Stimulated activated CD4-positive, alpha-beta T cell treated with anti-CD3 and anti-CD28 coated beads, Interleukin-4, amount 100 ng/mL, for 4 hours (primary cell): ENCODE data around the gene RTN4RL2.

Source experiments
- DNase-seq, 2 experiments: peaks; one replicate each; pipeline ENCODE4 v3.0.0-alpha.2; 2020

RTN4RL2 gene

DNA sequence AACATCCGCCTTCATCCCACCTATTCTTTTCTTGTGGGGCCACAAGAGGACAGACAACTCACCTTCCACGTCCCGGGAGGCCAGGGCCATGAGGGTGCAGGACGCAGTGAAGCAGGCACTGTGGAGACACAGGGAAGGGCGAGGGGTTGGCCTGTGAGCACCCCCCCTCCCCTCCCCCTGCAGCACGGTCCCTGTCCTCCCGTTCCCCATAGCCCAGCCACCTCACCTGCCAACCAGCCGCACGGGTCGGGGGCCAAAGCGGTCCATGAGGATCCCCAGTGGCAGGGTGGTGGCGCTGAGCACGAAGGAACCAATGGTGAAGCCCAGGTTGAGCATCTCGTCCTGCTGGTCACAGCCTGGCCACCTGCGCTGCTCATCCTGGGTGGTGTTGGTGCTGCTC, 40.6 kb downstream of the RTN4RL2 start:
- no peak for DNase-seq

DNA sequence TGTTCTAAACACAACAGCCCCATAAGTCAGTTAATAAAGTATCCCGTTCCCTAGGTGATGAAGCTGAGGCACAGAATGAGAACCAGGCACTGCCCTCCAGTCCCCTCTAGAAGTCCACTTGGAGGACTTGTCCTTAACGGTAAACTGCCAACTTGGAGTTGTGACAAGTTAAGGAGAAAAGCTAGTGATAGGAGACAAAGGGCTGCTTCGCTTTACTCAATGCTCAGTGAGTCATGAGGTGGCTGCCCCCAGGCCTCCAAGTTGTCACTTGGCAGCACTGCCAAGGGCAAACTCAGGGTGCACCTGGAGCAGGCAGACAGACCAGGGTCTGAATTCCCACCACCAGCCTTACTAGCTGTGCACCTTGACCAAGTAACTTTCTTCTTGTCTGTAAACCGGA, 41.6 kb downstream of the RTN4RL2 start:
- no peak for DNase-seq

DNA sequence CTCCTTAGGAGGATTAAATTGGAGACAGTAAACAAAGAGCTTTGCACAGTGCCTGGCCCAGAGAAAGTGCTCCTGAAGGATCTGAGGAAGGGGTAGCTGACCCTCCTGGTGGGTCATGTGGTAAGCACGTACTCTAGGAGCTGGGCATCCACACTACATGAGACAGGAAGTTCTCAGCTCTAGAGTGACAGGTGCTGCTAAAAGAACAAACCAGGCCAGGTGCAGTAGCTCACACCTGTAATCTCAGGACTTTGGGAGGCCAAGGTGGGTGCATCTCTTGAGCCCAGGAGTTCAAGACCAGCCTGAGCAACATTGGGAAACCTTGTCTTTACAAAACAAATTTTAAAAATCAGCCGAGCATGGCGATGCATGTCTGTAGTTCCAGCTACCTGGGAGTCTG, 42.0 kb downstream of the RTN4RL2 start:
- no peak for DNase-seq

DNA sequence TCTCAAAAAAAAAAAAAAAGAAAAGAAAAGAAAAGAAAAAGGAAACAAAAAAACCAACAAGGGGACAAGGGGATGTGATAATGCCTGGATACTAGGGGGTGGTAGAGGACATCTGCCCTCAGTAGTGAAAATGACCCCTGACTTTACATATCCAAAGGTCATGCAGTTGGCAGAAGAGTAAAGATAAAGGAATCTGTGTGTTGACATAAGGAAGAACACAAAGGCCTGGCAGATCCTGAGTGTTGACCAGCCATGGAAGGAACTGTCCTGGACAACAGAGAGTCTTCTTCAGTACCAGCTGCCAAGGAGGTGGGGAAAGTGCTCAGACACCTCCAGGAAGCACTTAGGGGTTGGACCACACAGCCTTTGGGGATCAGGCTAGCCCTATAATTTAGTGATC, 42.5 kb downstream of the RTN4RL2 start:
- DNase-seq: no peak

DNA sequence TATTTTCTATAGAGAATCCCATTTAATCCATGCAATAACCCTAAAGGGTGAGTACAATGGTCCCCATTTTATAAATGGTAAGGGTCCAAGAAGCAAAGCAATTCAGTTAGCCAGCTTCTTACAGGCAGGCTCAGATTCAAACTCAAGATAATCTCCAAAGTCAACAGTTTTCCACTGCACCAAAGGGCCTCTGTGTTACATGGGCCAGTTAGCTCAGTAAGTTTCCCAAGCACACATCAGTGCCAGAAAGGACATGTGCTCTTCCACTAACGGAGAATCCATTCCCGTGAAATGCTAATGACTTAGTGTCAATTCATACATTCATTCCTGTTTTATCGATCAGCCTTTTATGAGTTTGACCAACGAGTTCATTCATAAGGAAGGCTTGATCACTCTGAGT, 44.2 kb downstream of the RTN4RL2 start:
- DNase-seq: no peak

DNA sequence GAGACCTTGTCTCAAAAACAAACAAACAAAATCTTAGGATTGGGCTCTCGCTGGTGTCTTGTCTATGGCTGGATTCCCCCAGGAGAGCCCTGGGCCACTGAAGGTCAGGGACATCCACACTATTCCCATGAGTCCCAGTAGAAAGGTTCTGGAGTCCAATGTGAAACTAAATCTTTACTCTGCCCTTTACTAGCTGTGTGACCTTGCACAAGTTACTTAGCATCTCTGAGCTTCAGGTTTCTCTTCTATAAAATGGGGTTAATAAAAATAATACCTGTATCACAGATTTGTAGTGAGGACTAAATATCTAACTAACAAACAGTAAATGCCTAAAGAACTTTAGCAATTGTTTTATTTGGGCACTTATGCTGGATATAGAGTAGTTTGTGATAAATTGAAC, 46.2 kb downstream of the RTN4RL2 start:
- DNase-seq: no peak

DNA sequence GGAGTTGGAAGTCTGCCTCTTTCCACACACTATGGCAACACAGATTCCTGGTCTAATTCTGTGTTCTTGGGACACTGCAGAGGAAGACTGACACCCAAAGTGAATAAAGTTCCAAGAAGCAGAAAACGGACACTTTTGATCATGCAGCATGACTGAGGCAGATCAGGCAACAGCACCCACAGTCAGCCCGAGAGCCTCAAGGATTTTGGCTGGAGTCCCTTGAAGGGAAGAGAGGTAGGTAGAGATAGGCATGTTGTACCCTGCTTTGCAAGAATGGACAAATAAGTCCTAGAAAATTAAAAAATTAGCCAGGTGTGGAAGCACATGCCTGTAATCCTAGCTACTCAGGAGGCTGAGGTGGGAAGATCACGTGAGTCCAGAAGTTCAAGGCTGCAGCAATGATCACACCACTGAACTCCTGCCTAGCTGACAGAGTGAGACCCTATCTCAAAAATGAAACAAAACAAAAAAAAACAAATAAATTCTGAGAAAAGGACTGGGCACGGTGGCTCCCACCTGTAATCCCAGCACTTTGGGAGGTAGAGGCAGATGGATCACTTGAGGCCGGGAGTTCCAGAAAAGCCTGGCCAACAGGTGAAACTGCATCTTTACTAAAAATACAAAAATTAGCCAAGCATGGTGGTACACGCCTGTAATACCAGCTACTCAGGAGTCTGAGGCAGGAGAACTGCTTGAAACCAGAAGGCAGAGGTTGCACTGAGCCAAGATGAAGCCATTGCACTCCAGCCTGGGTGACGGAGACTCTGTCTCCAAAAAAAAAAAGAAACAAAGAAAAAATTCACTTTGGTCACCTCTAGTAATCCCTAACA, 48.2 kb downstream of the RTN4RL2 start:
- no peak for DNase-seq

DNA sequence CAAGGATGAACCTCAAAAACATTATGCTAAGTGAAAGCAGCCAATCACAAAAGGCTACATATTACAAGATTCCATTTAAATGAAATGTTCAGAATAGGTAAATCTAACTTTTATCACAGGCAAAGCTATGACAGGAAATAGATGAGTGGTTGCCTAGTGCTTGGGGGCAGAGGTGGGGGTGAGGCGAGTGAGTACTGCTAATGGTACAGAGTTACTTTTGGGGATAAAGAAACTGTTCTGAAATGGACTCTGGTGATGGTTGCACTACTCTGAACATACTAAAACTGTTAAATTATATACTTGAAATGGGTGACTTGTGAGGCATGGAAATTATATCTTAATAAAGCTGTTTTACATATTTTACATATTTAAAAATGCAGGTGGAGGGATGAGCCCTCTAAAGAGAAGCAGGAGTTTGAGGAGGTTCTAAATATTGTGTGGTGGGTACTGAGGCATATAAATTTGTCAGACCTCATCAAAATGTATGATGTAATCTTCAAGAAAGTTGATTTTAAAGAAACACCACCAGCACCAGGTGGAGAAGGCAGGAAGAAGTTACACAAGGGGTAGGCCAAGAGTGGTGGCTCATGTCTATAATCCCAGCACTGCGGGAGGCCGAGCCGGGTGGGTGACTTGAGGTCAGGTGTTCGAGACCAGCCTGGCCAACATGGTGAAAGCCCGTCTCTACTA, 51.6 kb downstream of the RTN4RL2 start:
- DNase-seq: no peak

DNA sequence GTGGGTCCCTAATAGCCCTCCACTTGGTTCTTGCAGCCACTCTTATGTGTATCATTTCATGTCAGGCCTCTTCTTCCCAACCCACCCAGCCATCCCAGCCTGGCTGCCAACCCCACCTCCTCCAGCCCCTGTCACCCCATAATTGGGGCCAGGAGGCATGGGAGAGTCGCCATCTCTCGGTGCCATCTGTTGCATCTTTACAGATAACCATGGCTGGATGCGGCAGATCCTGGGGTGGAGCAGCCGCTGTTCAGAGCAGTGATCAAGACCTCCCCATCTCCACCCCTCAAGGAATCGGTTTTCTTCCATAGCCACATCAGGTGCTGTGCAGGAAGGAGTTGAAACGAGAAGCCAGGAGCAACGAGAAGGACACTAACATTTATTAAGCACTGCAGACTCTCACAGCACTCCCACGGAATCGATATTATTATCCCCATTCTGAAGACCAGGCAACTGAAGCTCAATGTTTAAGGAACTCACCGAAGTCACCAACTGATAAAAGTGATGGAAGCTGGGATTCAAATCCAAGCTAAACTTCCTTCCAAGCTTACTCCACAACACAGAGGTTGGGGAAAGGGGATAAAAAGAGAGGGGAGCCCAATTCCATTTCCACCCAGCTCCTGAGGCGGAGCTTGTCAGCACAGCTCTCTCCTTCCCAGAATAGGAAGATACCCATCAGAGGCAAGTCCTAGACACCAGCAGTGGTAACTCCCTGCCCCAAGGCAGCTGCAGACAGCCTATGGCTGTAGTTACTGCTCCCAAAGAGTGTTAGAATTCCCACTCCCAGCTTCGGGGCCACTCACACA, 52.5 kb downstream of the RTN4RL2 start:
- DNase-seq: no peak

DNA sequence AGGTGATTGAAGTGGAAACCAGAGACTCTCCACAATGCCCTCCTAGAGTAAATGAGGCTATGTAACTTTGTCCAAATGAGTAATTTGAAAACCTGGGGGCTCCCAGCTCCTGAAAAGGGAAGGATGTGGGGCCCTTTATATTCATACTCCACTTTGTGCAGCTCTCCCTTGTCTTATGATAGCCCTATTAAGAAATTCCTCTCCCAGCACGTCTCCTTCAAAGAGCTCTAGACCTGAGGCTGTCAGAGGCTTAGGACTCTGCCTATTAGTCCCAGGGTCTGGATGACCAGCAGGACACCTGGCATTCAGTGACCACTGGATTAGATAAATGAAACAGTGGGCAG, 53.1 kb downstream of the RTN4RL2 start:
- DNase-seq: no peak

DNA sequence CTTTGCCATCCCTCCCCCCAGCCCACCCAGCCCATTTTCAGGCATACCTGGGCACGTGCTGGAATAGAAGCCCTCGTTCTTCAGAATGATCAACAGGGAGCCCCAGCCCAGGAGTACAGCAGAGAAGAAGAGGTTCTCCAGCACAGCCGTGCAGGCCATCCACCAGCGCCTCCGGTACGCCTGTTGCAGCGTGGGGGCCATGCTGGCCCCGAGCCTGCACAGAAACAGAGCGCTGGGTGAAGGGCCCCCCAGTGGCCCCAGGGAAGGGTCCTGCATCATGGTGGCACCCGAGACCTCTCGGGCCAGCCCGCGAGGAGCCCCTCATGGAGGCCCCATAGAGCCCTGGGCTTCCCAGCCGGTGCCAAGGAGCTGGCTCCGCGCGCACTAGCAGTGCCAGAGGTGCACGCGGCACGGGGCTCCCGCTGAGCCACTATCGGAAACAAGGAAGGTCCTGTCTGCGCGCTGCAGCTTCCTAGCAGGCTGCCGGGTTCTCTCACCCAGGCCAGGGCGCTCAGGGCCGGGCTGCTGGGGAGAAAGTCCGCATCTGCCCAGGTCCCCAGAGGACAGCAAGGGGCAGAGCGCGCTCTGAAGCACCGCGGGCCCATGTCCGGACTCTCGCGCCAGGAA, 53.7 kb downstream of the RTN4RL2 start:
- DNase-seq: peak; percentile 23 to 42

DNA sequence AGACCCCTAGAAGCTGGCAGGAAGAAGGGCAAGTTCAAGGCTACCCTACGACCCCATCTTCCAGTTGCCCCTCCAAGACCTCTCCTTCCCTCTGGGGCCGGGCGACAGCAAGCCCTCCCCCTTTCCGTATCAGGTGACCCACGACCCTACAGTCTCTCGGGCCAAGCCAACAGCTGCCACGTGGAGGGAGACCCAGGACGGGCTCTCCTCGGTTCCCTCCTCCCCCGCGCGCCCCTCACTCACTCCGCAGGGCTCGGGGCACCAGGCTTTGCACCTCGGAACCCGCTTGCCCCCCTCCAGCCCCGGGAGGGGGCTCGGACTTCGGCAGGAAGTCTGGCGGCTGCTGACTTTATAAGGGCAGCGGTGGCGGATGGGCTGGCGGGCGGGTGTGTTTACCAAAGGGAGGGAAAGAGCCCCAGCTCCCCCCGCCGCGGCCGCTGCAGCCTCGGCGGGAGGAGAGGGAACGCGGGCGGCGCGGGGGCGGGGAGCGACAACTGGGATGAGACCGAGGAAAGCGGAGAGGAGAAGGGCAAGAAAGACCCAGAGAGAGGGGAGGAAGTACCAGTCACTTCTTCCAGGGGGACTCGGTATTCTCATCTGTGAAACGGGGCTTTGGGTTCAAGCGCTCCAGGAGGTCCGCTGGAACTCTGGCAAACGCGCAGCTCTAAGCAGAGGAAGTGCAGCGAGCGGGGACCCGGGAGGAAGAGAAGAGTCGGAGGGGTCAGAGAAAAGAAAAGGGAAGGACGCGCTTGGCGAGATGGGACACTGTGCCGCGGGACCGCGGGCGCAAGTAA, 54.4 kb downstream of the RTN4RL2 start:
- peak; percentile 43 to 59 for DNase-seq

DNA sequence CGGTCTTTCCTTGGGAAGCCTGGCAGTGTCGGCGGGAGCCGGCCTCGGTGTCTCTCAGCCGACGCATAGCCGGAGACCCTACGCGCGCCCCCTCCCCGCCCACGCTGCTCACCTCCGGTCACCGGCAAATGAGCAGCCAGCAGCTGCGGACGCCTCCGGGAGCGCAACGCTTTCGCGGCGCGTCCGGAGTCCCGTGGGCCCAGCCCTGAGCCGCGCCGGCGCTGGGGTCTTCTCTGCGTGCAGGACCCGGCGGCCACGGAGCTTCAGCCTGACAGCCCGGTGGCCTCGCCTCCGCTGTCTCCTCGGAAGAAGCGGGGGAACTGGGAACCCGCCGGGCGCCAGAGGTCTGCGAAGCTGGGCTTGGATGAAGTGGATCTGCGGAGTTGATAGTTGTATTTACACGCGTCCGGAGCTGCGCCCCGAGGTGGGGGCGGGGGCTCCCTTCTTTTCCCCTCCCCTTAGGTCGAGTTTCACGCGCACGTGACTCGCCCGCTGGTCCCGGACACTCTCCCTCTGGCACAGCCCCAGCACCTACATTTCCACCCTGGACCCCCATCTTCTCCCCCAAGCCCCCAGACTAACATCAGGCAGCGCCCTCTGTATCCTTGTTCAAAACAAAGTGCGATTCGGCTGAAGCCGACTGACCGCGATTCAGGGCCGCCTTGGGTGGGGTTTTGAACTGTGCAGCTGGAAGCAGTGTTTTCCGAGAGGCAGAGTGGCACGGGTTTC, 55.2 kb downstream of the RTN4RL2 start, which contains the start of gene SLC43A1:
Gene SLC43A1, minus strand, starts transcription at position 371 of the 729 bp plus-strand sequence. CDS start 1,591 bp downstream, outside the sequence.
- peak; percentile 21 to 46 for DNase-seq

DNA sequence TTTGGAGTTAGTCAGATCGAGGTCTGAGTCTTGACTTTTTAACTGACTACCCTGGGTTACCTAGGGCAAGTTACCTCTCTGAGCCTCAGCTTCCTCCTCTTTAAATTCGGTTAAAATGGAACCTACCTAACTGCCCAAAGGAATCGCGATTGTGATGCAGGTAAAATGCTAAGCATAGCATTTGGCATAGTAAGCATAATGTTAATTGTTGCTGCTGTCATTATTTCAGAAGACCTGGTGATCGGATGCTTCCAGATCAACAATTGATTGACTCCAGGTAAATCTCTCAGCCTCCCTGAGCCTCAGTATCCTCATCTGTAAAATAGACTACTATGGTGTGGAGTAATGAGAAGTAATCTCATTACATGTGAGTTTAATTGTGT, 55.7 kb downstream of the RTN4RL2 start:
- DNase-seq: no peak

DNA sequence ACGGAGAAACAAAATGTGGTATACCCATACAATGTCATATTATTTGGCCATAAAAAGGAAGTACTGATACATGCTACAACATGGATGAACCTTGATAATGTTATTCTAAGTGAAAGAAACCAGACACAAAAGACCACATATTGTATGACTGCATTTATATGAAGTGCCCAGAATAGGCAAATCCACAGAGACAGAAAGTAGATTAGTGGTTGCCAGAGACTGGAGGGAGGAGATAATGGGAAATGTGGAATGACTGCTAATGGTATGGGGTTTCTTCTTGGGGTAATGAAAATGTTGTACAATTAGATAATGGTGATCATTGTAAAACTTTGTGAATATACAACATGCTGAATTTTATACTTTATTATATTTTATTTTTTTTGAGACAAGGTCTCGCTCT, 60.8 kb downstream of the RTN4RL2 start:
- DNase-seq: no peak

DNA sequence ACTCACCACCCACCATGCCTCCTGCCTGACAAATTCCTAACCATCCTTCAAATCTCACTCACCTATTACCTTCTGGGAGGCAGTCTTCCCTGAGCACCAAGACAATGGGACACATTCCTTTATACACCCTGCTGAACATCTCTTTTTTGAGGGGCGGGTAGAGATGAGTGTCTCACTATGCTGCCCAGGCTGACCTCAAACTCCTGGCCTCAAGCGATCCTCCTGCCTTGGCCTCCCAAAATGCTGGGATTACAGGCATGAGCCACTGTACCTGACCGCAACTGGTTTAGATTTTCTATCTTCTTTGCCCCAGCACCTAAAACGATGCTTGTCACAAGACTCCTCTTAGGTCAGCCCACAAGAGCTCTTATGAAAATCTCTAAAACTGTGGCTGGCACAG, 63.1 kb downstream of the RTN4RL2 start:
- DNase-seq: no peak
